Fibroblast of lung (primary cell): ENCODE measurements around the gene IL34. TPM values are rescaled to one million over a fixed set of nuclear protein-coding genes. Genes with fewer than 3 reads are reported as not detected.
"Not testable (repeated sequence)": the region's sequence is repeated elsewhere in the genome, so short reads cannot be mapped to it uniquely, and the experiment has no call there.

Source experiments
- DNase-seq, 2 donors: peaks; one replicate each; pipeline versions ENCODE4 v3.0.0 to v3.0.0-alpha.2; 2010; ENCODE audit warnings: low read depth in 2 of 2
- H2AFZ ChIP-seq: 2 replicates; pipeline ENCODE4 v1.5.1; 2012; ENCODE audit warnings: low read length, control low read depth, inconsistent platforms
- H3K27ac ChIP-seq: 2 replicates; pipeline ENCODE4 v1.5.1; 2011; ENCODE audit warnings: low read length, control low read depth; ENCODE audit not compliant: insufficient read depth
- H3K27me3 ChIP-seq: 2 replicates; pipeline ENCODE4 v1.5.1; 2011; ENCODE audit warnings: mild to moderate bottlenecking, low read length; ENCODE audit not compliant: control insufficient read depth, insufficient read depth
- H3K36me3 ChIP-seq: 2 replicates; pipeline ENCODE4 v1.5.1; 2011; ENCODE audit warnings: low read length; ENCODE audit not compliant: control insufficient read depth, insufficient read depth
- H3K4me1 ChIP-seq: 2 replicates; pipeline ENCODE4 v1.5.1; 2011; ENCODE audit warnings: low read length; ENCODE audit not compliant: control insufficient read depth, insufficient read depth; ENCODE audit errors: extremely low read depth
- H3K4me2 ChIP-seq: 2 replicates; pipeline ENCODE4 v1.5.1; 2011; ENCODE audit warnings: low read length, control low read depth; ENCODE audit not compliant: insufficient read depth; ENCODE audit errors: extremely low read depth
- H3K4me3 ChIP-seq, 4 experiments: fragments of 200-600 bp in 1 of 4; sonication (generic) in 1 of 4; replicated peaks in 1 of 4; 2 replicates each; pipeline ENCODE4 v1.5.1; 2011 to 2016; ENCODE audit warnings: low read length in 4 of 4, low read depth in 3 of 4, mild to moderate bottlenecking in 3 of 4, control low read depth in 2 of 4, inconsistent platforms in 1 of 4, mixed read lengths in 1 of 4; ENCODE audit not compliant: insufficient read depth in 1 of 4; ENCODE audit errors: control extremely low read depth in 1 of 4
- H3K79me2 ChIP-seq: 2 replicates; pipeline ENCODE4 v1.5.1; 2012; ENCODE audit warnings: mild to moderate bottlenecking, low read length, inconsistent platforms; ENCODE audit not compliant: control insufficient read depth, insufficient read depth
- H3K9ac ChIP-seq: 2 replicates; pipeline ENCODE4 v1.5.1; 2011; ENCODE audit warnings: mild to moderate bottlenecking, low read length, control low read depth; ENCODE audit not compliant: insufficient read depth
- H3K9me3 ChIP-seq: 2 replicates; pipeline ENCODE4 v1.5.1; 2012; ENCODE audit warnings: low read depth, low read length; ENCODE audit not compliant: control insufficient read depth, insufficient read depth
- H4K20me1 ChIP-seq: 2 replicates; pipeline ENCODE4 v1.5.1; 2011; ENCODE audit warnings: low read length; ENCODE audit not compliant: control insufficient read depth, insufficient read depth; ENCODE audit errors: extremely low read depth
- CTCF ChIP-seq, 2 donors: IDR thresholded peaks in 1 of 2; conservative IDR thresholded peaks in 1 of 2; 1 replicate in 1 of 2; 2 replicates in 1 of 2; pipeline ENCODE4 v1.5.1; 2011 to 2012; ENCODE audit warnings: low read length in 2 of 2, control low read depth in 1 of 2, inconsistent platforms in 1 of 2, low read depth in 1 of 2, mild to moderate bottlenecking in 1 of 2
- EZH2 ChIP-seq: IDR thresholded peaks from 2 replicates; pipeline ENCODE4 v1.5.1; 2012; ENCODE audit warnings: low read length, control low read depth, mild to moderate bottlenecking; ENCODE audit errors: missing control alignments
- polyA plus RNA-seq, 2 donors: library from polyadenylated mRNA; depleted of rRNA in 1 of 2; stranded (reverse) in 1 of 2; unstranded in 1 of 2; fragments of >200 nt; gene quantifications; 2 replicates each; pipeline ENCODE4 v1.2.1, GENCODE V29; 2011 to 2012; ENCODE audit warnings: missing spikeins in 1 of 2
- total RNA-seq: library from RNA; depleted of rRNA; stranded (reverse); fragments of >200 nt; gene quantifications from 2 replicates; pipeline ENCODE4 v1.2.1, GENCODE V29; 2014

Gene IL34
- total and polyA plus RNA-seq, 2 donors (not counting 1 experiment from before 2014, with no cell fraction given), result 0.45 to 5.4 TPM

DNA sequence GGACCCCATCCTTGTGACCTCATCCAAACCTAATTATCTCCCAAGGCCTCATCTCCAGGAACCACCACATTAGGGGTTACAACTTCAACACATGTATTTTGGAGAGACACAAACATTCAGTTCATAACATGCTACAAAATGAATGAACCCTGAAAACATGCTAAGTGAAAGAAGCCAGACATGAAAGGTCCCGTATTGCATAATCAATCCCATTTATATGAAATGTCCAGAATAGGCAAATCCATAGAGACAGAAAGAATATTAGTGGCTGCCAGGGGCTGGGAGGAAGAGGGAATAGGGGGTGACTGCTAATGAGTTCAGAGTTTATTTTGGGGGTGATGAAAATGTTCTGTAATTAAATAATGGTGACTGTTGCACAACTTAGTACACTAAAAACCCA lies 3.7 kb upstream of the IL34 start:
- H3K9ac ChIP-seq, result no peak overlapping the region
- no peak overlapping the region for H3K4me3 ChIP-seq
- H4K20me1 ChIP-seq, result no peaks in the 10 kb centered on the region
- no peak overlapping the region for H2AFZ ChIP-seq
- H3K27me3 ChIP-seq, result no peaks in the 10 kb centered on the region
- no peak for DNase-seq
- H3K4me2 ChIP-seq, result no peak overlapping the region
- no peaks in the 10 kb centered on the region for H3K79me2 ChIP-seq
- no peaks in the 10 kb centered on the region for H3K4me1 ChIP-seq
- TF ChIP-seq EZH2, result no peak
- TF ChIP-seq CTCF (conservative IDR thresholded peaks at IDR 0.05 in 1 of 2, IDR thresholded peaks at IDR 0.05 in 1 of 2; ENCODE audit: low read depth in 1 of 2, low read length in 2 of 2), result no peak
- H3K9me3 ChIP-seq, result no peaks in the 10 kb centered on the region
- no peak overlapping the region for H3K27ac ChIP-seq
- H3K36me3 ChIP-seq, result no peaks in the 10 kb centered on the region

GRCh38 chr16:70643264-70643663 lies 3.1 kb upstream of the IL34 start:
- H3K9me3 ChIP-seq, H2AFZ ChIP-seq, H3K4me1 ChIP-seq, H3K79me2 ChIP-seq, H3K4me2 ChIP-seq, DNase-seq, H3K9ac ChIP-seq, H3K27me3 ChIP-seq, H3K4me3 ChIP-seq, H4K20me1 ChIP-seq, H3K36me3 ChIP-seq, H3K27ac ChIP-seq: not testable (repeated sequence)

- H3K79me2 ChIP-seq, result no peaks in the 10 kb centered on the region
- no peak overlapping the region for H3K4me3 ChIP-seq
- H4K20me1 ChIP-seq, result no peaks in the 10 kb centered on the region
- no peaks in the 10 kb centered on the region for H3K36me3 ChIP-seq
- no peak overlapping the region for H2AFZ ChIP-seq
- no peak overlapping the region for H3K9ac ChIP-seq
- H3K4me2 ChIP-seq, result no peak overlapping the region
- no peak for DNase-seq
- H3K4me1 ChIP-seq, result no peaks in the 10 kb centered on the region
- H3K9me3 ChIP-seq, result no peaks in the 10 kb centered on the region
- no peak overlapping the region for H3K27ac ChIP-seq
- TF ChIP-seq CTCF (conservative IDR thresholded peaks at IDR 0.05 in 1 of 2, IDR thresholded peaks at IDR 0.05 in 1 of 2; ENCODE audit: low read depth in 1 of 2, low read length in 2 of 2), result no peak
- TF ChIP-seq EZH2, result no peak
- H3K27me3 ChIP-seq, result no peaks in the 10 kb centered on the region
These were observed 1.4 kb upstream of the IL34 start for GRCh38 chr16:70644763-70645597.
